ENCODE results near the gene ZNF189. TPM values are rescaled to one million over a fixed set of nuclear protein-coding genes. Genes with fewer than 3 reads are reported as not detected.

The ZNF189 gene
- total and polyA plus RNA-seq, 2 of the 4 experiments (the other 2 are of a cell fraction) = 5.9 to 19.9 TPM

- no peak overlapping the region for H3K56ac ChIP-seq (ENCODE audit: extremely low read depth, insufficient read depth, low read length)
- H3K23ac ChIP-seq (ENCODE audit: low read depth, low read length) = no peak overlapping the region
- H3K4me2 ChIP-seq (ENCODE audit: low read depth, low read length) = no peak overlapping the region
- H3K9ac ChIP-seq (ENCODE audit: low read depth, low read length) = no peak overlapping the region
- H3K27me3 ChIP-seq (ENCODE audit: control insufficient read depth, insufficient read depth, low read length) = no peaks in the 10 kb centered on the region; the same call in none of the 2 replicates
- H3K79me1 ChIP-seq (ENCODE audit: low read depth in 1 of 2, low read length in 2 of 2) = no peaks in the 10 kb centered on the region
- in situ Hi-C loops (cut with MboI; ENCODE audit: low sequenced_read_pairs) (no loop called here), intact Hi-C loops (cut with micrococcal nuclease) (no loop called here), dilution Hi-C loops (cut with HindIII; ENCODE audit: low sequenced_read_pairs, unreplicated experiment) (no loop called here)
- no peak overlapping the region for H3K14ac ChIP-seq (replicated peaks; ENCODE audit: low read depth, low read length)
- CTCF ChIA-PET = no interaction called here
- H4K5ac ChIP-seq (ENCODE audit: low read depth, low read length) = no peak overlapping the region
- H2AFZ ChIP-seq (replicated peaks; ENCODE audit: low read length, poor library complexity) = no peak overlapping the region
- no peak overlapping the region for H3K4me3 ChIP-seq (ENCODE audit: insufficient read depth, low read depth, low read length)
- POLR2A ChIA-PET (ENCODE audit: unreplicated experiment) = no interaction called here
- no peak overlapping the region for H3K4ac ChIP-seq (ENCODE audit: low read depth, low read length)
- no peak overlapping the region for H3K27ac ChIP-seq (ENCODE audit: insufficient read depth, low read length)
- H2BK5ac ChIP-seq (ENCODE audit: low read depth, low read length, poor library complexity, severe bottlenecking) = no peak overlapping the region
- H2AK9ac ChIP-seq (replicated peaks; ENCODE audit: low read depth, low read length, poor library complexity) = no peak overlapping the region
- H2BK20ac ChIP-seq (ENCODE audit: low read depth, low read length) = no peak overlapping the region
- H3K9me1 ChIP-seq (ENCODE audit: insufficient read depth, low read length) = no peaks in the 10 kb centered on the region
- no peak overlapping the region for H2AK5ac ChIP-seq (ENCODE audit: low read depth, low read length)
- H4K20me1 ChIP-seq (ENCODE audit: insufficient read depth, low read length) = no peaks in the 10 kb centered on the region
- H4K91ac ChIP-seq (ENCODE audit: insufficient read depth, low read depth, low read length) = no peak overlapping the region
- ATAC-seq (ENCODE audit: low read depth) (no peak), DNase-seq (no peak)
- TF ChIP-seq MXI1 (IDR thresholded peaks at IDR 0.05; ENCODE audit: borderline replicate concordance, low read depth, low read length) = no peak
- no peak for TF ChIP-seq FOS (IDR thresholded peaks at IDR 0.05; ENCODE audit: low read depth, low read length)
- TF ChIP-seq USF2 (IDR thresholded peaks at IDR 0.05; ENCODE audit: low read depth, low read length) = no peak
- TF ChIP-seq POLR2A (IDR thresholded peaks at IDR 0.05; ENCODE audit: low read depth, low read length) = no peak
- TF ChIP-seq NFE2L2 (IDR thresholded peaks at IDR 0.05; ENCODE audit: low read depth, low read length) = no peak
- TF ChIP-seq RFX5 (IDR thresholded peaks at IDR 0.05; ENCODE audit: low read depth, low read length) = no peak
- TF ChIP-seq RAD21 (IDR thresholded peaks at IDR 0.05; ENCODE audit: low read length) = no peak
- no peak for TF ChIP-seq CEBPB (IDR thresholded peaks at IDR 0.05; ENCODE audit: low read depth, low read length)
- TF ChIP-seq BHLHE40 (IDR thresholded peaks at IDR 0.05; ENCODE audit: low read depth, low read length) = no peak
- no peak for TF ChIP-seq SMC3 (IDR thresholded peaks at IDR 0.05; ENCODE audit: low read depth, low read length)
- H3K4me1 ChIP-seq (ENCODE audit: control insufficient read depth, insufficient read depth, low read length) = no peaks in the 10 kb centered on the region
- BruUV-seq (replicated peaks) = no TSS peak
- H3K36me3 ChIP-seq (ENCODE audit: control insufficient read depth, insufficient read depth, low read length) = no peaks in the 10 kb centered on the region
- H3K18ac ChIP-seq (ENCODE audit: low read depth, low read length) = no peak overlapping the region
- H4K8ac ChIP-seq (ENCODE audit: low read depth in 2 of 2, low read length in 2 of 2) = no peak overlapping the region
- WGBS, 2 experiments (ENCODE audit: extremely low coverage in 2 of 2, insufficient read length in 1 of 2) = no CpG with 5 or more reads among the region's 7 CpGs
- H3K9me3 ChIP-seq (ENCODE audit: control insufficient read depth, insufficient read depth, low read length) = no peaks in the 10 kb centered on the region
- H2BK120ac ChIP-seq (ENCODE audit: low read depth, low read length) = no peak overlapping the region
- no peak overlapping the region for H2BK15ac ChIP-seq (ENCODE audit: low read depth, low read length)
Measured at GRCh38 chr9:101429736-101430135, 31.1 kb downstream of the ZNF189 start.

All from IMR-90 (cell line).